Sigmoid colon (tissue), 7 donors: ENCODE measurements around the gene INTS2. TPM values are rescaled to one million over a fixed set of nuclear protein-coding genes. Genes with fewer than 3 reads are reported as not detected.

ENCODE experiments used
- DNase-seq: peaks from one replicate; pipeline ENCODE4 v3.0.0-alpha.2; 2019
- H3K27ac ChIP-seq, 4 donors: fragments of 200-600 bp; sonication (generic); one replicate each; pipeline ENCODE4 v1.5.1; 2016 to 2019; ENCODE audit warnings: mild to moderate bottlenecking in 1 of 4
- H3K27me3 ChIP-seq, 3 donors: fragments of 200-600 bp; sonication (generic); one replicate each; pipeline ENCODE4 v1.5.1; 2019; ENCODE audit warnings: mild to moderate bottlenecking in 1 of 3
- H3K36me3 ChIP-seq, 4 donors: fragments of 200-600 bp; sonication (generic); one replicate each; pipeline ENCODE4 v1.5.1; 2016 to 2019
- H3K4me1 ChIP-seq, 4 donors: fragments of 200-600 bp; sonication (generic); one replicate each; pipeline ENCODE4 v1.5.1; 2017 to 2019
- H3K4me3 ChIP-seq, 4 donors: fragments of 200-600 bp; sonication (generic); one replicate each; pipeline ENCODE4 v1.5.1; 2017 to 2019; ENCODE audit warnings: mild to moderate bottlenecking in 2 of 4, moderate library complexity in 1 of 4
- H3K9me3 ChIP-seq, 4 donors: fragments of 200-600 bp in 3 of 4; sonication (generic) in 3 of 4; one replicate each; pipeline versions ENCODE4 v1.5.1 to v1.6.1; 2013 to 2019
- EP300 ChIP-seq, 4 donors: sonication (generic); formaldehyde crosslinking; IDR thresholded peaks; one replicate each; pipeline ENCODE4 v1.6.1; 2017; ENCODE audit warnings: antibody characterized with exemption in 4 of 4
- POLR2A ChIP-seq, 2 donors: fragments of 450-650 bp; IDR thresholded peaks; one replicate each; pipeline ENCODE4 v1.6.1; 2016; ENCODE audit warnings: antibody characterized with exemption in 2 of 2, mild to moderate bottlenecking in 2 of 2, moderate library complexity in 2 of 2
- POLR2AphosphoS5 ChIP-seq, 4 donors: sonication (generic); formaldehyde crosslinking; IDR thresholded peaks; one replicate each; pipeline ENCODE4 v1.6.1; 2017; ENCODE audit warnings: antibody characterized with exemption in 4 of 4
- WGBS, 2 donors: extraction: QIAGEN DNeasy Blood & Tissue Kit; methylation state at CpG; one replicate each; pipeline ENCODE4 v1.1.7; 2013; 5-methylcytosine and 5-hydroxymethylcytosine counted together
- intact Hi-C: fragments of 100-400 bp; cut with DNase I; formaldehyde crosslinking; loops from one replicate; pipeline ENCODE4 v1.15.1; 2023
- polyA plus RNA-seq, 3 donors: library from polyadenylated mRNA; stranded (reverse); fragments of 200-250 nt; gene quantifications; one replicate each; pipeline ENCODE4 v1.2.3, GENCODE V29; 2013
- total RNA-seq, 4 donors: library from RNA; depleted of rRNA; stranded (reverse); fragments of >200 nt; gene quantifications; one replicate each; pipeline ENCODE4 v1.1.0, GENCODE V29; 2016
- TF ChIP-seq, protein P1 (sequence below), 4 experiments: fragments of 450-650 bp in 3 of 4; fragments of 200-600 bp in 1 of 4; IDR thresholded peaks; one replicate each; pipeline ENCODE4 v1.5.1; 2016 to 2019; ENCODE audit warnings: antibody characterized with exemption in 4 of 4, mild to moderate bottlenecking in 3 of 4, moderate library complexity in 2 of 4
- donor health status: healthy with polysubstance abuse.
- donor health status: Bipolar disorder and iron deficiency.
- donor health status: healthy.

INTS2 gene
- total and polyA plus RNA-seq, 7 donors: 0.60 to 15.3 (median 7.2) TPM

GRCh38 chr17:61968757-61969156 lies 41.0 kb upstream of the INTS2 start:
- Histone ChIP-seq H3K4me3 (no peak overlapping the region), H3K27ac (no peak overlapping the region), H3K4me1 (no peaks in the 10 kb centered on the region), H3K36me3 (peaks cover 10 to 89% (median 28%) of the 10 kb centered on the region in 4 donors), H3K27me3 (no peaks in the 10 kb centered on the region), H3K9me3 (no peaks in the 10 kb centered on the region)
- TF ChIP-seq POLR2AphosphoS5 (IDR thresholded peaks at IDR 0.05) (no peak), POLR2A (IDR thresholded peaks at IDR 0.05) (no peak)
- intact Hi-C loops: no loop called here
- no peak for DNase-seq
- 98% methylated on average over 5 of the region's 5 CpGs for WGBS, 2 donors

GRCh38 chr17:61967729-61968128 lies 39.9 kb upstream of the INTS2 start:
- 88 to 92% methylated on average over 2 of the region's 2 CpGs for WGBS, 2 donors
- Histone ChIP-seq H3K27me3 (no peaks in the 10 kb centered on the region), H3K27ac (no peak overlapping the region), H3K36me3 (peaks cover 15 to 94% (median 32%) of the 10 kb centered on the region in 4 donors), H3K4me1 (no peaks in the 10 kb centered on the region), H3K9me3 (no peaks in the 10 kb centered on the region), H3K4me3 (no peak overlapping the region)
- intact Hi-C loops: no loop called here
- no peak for TF ChIP-seq EP300 (IDR thresholded peaks at IDR 0.05)
- no peak for DNase-seq

- peaks cover 15 to 95% (median 45%) of the 10 kb centered on the region in 4 donors for H3K36me3 ChIP-seq
- no peaks in the 10 kb centered on the region for H3K9me3 ChIP-seq
- H3K4me1 ChIP-seq: no peaks in the 10 kb centered on the region
- no peak for DNase-seq
- WGBS, 2 donors: 0 to 1% methylated on average over 1 of the region's 1 CpG
- no peaks in the 10 kb centered on the region for H3K27me3 ChIP-seq
- no peak overlapping the region for H3K4me3 ChIP-seq
- intact Hi-C loops: no loop called here
- TF ChIP-seq POLR2A (IDR thresholded peaks at IDR 0.05): no peak
- TF ChIP-seq, protein P1, sequence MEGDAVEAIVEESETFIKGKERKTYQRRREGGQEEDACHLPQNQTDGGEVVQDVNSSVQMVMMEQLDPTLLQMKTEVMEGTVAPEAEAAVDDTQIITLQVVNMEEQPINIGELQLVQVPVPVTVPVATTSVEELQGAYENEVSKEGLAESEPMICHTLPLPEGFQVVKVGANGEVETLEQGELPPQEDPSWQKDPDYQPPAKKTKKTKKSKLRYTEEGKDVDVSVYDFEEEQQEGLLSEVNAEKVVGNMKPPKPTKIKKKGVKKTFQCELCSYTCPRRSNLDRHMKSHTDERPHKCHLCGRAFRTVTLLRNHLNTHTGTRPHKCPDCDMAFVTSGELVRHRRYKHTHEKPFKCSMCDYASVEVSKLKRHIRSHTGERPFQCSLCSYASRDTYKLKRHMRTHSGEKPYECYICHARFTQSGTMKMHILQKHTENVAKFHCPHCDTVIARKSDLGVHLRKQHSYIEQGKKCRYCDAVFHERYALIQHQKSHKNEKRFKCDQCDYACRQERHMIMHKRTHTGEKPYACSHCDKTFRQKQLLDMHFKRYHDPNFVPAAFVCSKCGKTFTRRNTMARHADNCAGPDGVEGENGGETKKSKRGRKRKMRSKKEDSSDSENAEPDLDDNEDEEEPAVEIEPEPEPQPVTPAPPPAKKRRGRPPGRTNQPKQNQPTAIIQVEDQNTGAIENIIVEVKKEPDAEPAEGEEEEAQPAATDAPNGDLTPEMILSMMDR (IDR thresholded peaks at IDR 0.05): no peak
- no peak for TF ChIP-seq EP300 (IDR thresholded peaks at IDR 0.05)
- no peak for TF ChIP-seq POLR2AphosphoS5 (IDR thresholded peaks at IDR 0.05)
- H3K27ac ChIP-seq: no peak overlapping the region
Measured at GRCh38 chr17:61966191-61966590, 38.4 kb upstream of the INTS2 start.

DNA sequence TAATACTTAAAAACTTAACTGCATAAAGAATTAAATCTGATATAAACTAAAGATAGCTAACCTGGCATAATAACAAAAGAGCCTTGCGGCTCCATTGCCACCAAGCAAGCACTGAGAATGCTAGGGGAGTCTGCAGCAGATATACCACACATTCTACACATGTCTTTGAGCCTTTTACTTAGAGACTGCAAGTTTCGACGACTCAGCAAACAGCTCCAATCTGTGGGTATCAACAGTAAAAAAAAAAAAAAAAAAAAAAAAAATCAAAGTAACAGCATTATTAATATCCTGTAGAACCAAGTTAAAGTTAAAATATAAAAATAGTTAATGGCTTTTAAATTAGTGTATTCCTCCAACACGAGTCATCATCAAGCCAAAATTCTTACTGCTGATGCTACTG lies 27.8 kb upstream of the INTS2 start:
- Histone ChIP-seq H3K9me3 (no peaks in the 10 kb centered on the region), H3K4me1 (no peaks in the 10 kb centered on the region), H3K27ac (no peak overlapping the region), H3K4me3 (no peak overlapping the region), H3K36me3 (peaks cover 24 to 94% (median 55%) of the 10 kb centered on the region in 4 donors), H3K27me3 (no peaks in the 10 kb centered on the region)
- no peak for DNase-seq
- intact Hi-C loops: no loop called here
- TF ChIP-seq, protein P1 (IDR thresholded peaks at IDR 0.05): no peak
- TF ChIP-seq EP300 (IDR thresholded peaks at IDR 0.05) (no peak), POLR2AphosphoS5 (IDR thresholded peaks at IDR 0.05) (no peak), POLR2A (IDR thresholded peaks at IDR 0.05) (no peak)
- WGBS, 2 donors: 89 to 90% methylated on average over 4 of the region's 4 CpGs

DNA sequence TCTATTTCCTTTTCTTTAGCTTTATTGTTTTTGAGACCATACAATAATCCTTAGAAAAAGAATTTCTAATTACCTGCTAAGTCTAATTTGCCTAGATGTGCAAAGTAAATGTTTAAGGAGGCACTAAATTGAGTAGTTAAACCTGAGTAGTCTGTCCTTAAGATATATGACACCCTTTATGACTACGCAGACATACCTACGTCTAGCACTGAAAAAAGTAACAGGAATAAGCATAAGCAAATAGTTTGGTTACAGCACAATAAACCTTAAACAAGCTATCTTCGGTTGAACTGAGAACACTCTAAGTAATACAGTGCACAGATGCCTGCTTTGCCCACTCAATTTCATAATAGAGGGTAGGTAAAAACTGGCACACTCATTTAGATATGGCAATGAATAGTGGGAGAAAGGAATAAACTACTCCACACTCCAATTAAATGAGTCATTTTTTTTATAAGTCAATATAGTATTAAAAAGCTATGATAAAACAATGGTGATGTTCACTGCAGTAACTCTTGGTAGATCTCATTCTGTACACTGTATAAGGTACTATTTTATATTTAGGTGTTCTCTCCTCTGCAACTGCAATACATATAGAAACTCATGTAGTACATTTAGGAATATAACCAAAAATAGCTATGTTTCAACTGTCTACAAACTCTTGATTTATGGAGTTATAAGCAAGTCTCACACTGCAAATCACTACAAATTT lies 19.7 kb upstream of the INTS2 start:
- TF ChIP-seq POLR2AphosphoS5 (IDR thresholded peaks at IDR 0.05): no peak
- TF ChIP-seq, protein P1 (IDR thresholded peaks at IDR 0.05): no peak
- TF ChIP-seq POLR2A (IDR thresholded peaks at IDR 0.05): no peak
- TF ChIP-seq EP300 (IDR thresholded peaks at IDR 0.05): no peak
- H3K36me3 ChIP-seq: peaks cover 26 to 93% (median 47%) of the 10 kb centered on the region in 4 donors
- intact Hi-C loops: no loop called here
- no peaks in the 10 kb centered on the region for H3K4me1 ChIP-seq
- no peaks in the 10 kb centered on the region for H3K27me3 ChIP-seq
- H3K9me3 ChIP-seq: no peaks in the 10 kb centered on the region
- H3K4me3 ChIP-seq: no peak overlapping the region
- WGBS, 2 donors: 23 to 65% methylated on average over 3 of the region's 3 CpGs
- no peak overlapping the region for H3K27ac ChIP-seq
- DNase-seq: no peak

DNA sequence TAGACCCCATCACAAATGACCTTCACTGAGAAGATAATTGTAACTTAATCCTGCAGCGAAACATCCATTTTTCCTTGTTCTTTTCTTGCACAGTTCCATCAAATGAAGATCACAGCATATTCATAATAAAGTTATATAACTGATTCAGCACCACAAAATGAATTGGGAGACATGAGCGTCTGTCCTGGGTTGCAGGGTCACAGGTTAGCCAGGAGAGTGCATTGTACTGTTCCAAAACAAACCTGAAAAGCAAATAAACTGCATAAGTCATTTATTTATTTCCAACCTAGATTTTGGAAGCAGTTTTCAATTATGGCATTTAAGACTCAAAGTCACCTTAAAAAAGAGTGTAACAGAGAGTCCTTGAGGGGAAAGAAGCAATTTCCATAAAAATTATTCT lies 18.6 kb upstream of the INTS2 start:
- H3K36me3 ChIP-seq: peaks cover 26 to 90% (median 36%) of the 10 kb centered on the region in 4 donors
- H3K4me1 ChIP-seq: no peaks in the 10 kb centered on the region
- DNase-seq: no peak
- intact Hi-C loops: no loop called here
- H3K27ac ChIP-seq: no peak overlapping the region
- 66 to 83% methylated on average over 2 of the region's 2 CpGs for WGBS, 2 donors
- H3K9me3 ChIP-seq: no peaks in the 10 kb centered on the region
- TF ChIP-seq EP300 (IDR thresholded peaks at IDR 0.05): no peak
- no peak for TF ChIP-seq POLR2AphosphoS5 (IDR thresholded peaks at IDR 0.05)
- TF ChIP-seq, protein P1 (IDR thresholded peaks at IDR 0.05): no peak
- no peak for TF ChIP-seq POLR2A (IDR thresholded peaks at IDR 0.05)
- no peak overlapping the region for H3K4me3 ChIP-seq
- no peaks in the 10 kb centered on the region for H3K27me3 ChIP-seq
